ENCODE results near the gene ALG8. TPM values are rescaled to one million over a fixed set of nuclear protein-coding genes. Genes with fewer than 3 reads are reported as not detected.

ALG8 gene
- total and polyA plus RNA-seq, 2 donors from 2014 or later, result 34.1 to 49.7 TPM

DNA sequence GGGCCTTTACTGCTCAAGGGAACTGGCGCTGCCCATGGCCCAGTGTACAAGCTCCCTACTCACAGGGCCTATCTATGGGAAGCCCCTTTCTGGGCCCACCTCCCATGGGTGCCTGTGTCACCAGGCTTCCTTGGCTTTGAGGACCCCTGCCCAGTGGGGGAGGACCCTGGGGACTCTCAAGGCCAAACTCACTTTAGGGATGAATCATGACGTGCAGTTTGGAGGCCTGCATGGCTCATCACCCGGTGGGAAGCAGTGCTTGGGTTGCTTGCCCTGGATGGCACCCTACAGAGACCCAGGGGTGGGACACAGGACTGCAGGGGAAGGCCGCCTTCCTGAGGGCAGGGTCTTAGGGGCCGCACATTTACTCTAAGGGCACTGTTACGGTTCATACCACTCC lies 32.5 kb upstream of the ALG8 start:
- TF ChIP-seq, protein P1, sequence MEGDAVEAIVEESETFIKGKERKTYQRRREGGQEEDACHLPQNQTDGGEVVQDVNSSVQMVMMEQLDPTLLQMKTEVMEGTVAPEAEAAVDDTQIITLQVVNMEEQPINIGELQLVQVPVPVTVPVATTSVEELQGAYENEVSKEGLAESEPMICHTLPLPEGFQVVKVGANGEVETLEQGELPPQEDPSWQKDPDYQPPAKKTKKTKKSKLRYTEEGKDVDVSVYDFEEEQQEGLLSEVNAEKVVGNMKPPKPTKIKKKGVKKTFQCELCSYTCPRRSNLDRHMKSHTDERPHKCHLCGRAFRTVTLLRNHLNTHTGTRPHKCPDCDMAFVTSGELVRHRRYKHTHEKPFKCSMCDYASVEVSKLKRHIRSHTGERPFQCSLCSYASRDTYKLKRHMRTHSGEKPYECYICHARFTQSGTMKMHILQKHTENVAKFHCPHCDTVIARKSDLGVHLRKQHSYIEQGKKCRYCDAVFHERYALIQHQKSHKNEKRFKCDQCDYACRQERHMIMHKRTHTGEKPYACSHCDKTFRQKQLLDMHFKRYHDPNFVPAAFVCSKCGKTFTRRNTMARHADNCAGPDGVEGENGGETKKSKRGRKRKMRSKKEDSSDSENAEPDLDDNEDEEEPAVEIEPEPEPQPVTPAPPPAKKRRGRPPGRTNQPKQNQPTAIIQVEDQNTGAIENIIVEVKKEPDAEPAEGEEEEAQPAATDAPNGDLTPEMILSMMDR (IDR thresholded peaks at IDR 0.05; ENCODE audit: borderline replicate concordance, extremely low read depth, insufficient read depth), result no peak
- intact Hi-C loops (cut with DNase I), result no loop called here
- FAIRE-seq (no peak), DNase-seq (no peak)
- peaks cover 0 to 12% (median 0%) of the 10 kb centered on the region in 3 donors for H3K4me1 ChIP-seq (ENCODE audit: control insufficient read depth in 2 of 3, insufficient read depth in 2 of 3, low read depth in 1 of 3, low read length in 3 of 3)
- H3K36me3 ChIP-seq (ENCODE audit: control insufficient read depth in 2 of 3, insufficient read depth in 3 of 3, low read length in 3 of 3), result peaks cover 0 to 14% (median 5%) of the 10 kb centered on the region in 3 donors
- no peak overlapping the region for H3K27ac ChIP-seq (ENCODE audit: low read depth in 2 of 2, low read length in 2 of 2)
- H3K27me3 ChIP-seq (ENCODE audit: control insufficient read depth, insufficient read depth, low read length), result no peaks in the 10 kb centered on the region
- no peak overlapping the region for H3K4me3 ChIP-seq (ENCODE audit: low read length in 3 of 3)
- H3K9me3 ChIP-seq (ENCODE audit: control insufficient read depth in 2 of 3, insufficient read depth in 1 of 3, low read length in 3 of 3), result no peaks in the 10 kb centered on the region
- H3K9ac ChIP-seq (ENCODE audit: low read length in 3 of 3), result no peak overlapping the region

DNA sequence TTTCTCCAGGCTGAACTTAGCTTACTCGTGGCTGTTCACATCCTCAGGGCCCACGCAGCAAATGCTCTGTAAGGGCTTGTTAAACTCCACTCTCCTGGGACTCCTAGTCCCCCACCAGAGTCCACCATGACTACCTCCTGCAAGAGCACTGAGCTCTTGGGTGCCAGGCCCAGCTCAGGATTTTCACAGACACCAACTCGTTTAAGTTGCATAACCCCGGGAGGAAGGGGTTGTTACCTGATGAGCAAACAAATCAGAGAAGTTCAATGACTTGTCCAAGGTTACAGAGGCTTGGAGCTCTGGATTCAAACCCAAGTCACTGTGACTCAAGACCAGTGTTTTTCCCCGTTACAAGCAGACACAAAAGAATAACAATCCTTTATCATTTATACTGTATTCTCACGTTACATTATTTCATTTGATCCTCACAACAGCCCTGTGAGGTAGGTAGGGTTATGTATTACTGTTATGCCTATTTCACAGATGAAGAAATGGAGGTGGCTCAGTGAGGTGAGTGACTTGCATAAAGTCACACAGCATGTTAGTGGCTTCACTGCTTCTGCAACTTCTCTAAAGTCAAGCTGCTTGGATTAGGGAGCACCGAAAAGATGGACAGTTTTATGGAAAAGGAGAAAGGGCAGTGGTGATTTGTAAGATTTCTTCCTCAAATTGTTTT lies 31.6 kb upstream of the ALG8 start:
- FAIRE-seq, result no peak
- Histone ChIP-seq H3K9me3 (ENCODE audit: control insufficient read depth in 2 of 3, insufficient read depth in 1 of 3, low read length in 3 of 3) (no peaks in the 10 kb centered on the region), H3K27ac (ENCODE audit: low read depth in 2 of 2, low read length in 2 of 2) (peak overlapping the region in 1 of 2 donors; percentile 19), H3K36me3 (ENCODE audit: control insufficient read depth in 2 of 3, insufficient read depth in 3 of 3, low read length in 3 of 3) (peaks cover 0 to 14% (median 5%) of the 10 kb centered on the region in 3 donors), H3K4me1 (ENCODE audit: control insufficient read depth in 2 of 3, insufficient read depth in 2 of 3, low read depth in 1 of 3, low read length in 3 of 3) (peaks cover 0 to 12% (median 0%) of the 10 kb centered on the region in 3 donors), H3K27me3 (ENCODE audit: control insufficient read depth, insufficient read depth, low read length) (no peaks in the 10 kb centered on the region), H3K9ac (ENCODE audit: low read length in 3 of 3) (no peak overlapping the region), H3K4me3 (ENCODE audit: low read length in 3 of 3) (no peak overlapping the region)
- intact Hi-C loops (cut with DNase I), result no loop called here
- no peak for DNase-seq
- TF ChIP-seq, protein P1 (IDR thresholded peaks at IDR 0.05; ENCODE audit: borderline replicate concordance, extremely low read depth, insufficient read depth), result no peak

DNA sequence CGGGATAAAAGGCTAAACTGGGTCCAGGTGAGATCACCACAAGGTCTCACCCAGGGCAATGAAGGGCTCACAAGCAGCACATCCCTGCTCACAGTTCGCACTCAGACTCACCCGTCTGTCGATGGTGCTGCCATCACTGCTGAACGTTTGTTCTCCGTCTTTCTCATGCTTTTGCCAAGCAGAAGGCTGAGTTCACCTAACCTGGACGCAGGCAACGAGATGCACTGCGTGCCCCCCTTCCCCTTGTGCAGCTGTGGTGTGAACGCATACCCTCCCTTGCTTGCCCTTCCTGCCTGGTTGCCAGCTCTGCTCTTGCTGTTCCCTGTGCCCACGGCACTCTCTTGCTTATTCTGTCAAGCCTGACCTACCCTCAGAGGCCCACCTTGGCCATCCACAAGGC lies 31.0 kb upstream of the ALG8 start:
- DNase-seq, result no peak
- intact Hi-C loops (cut with DNase I), result no loop called here
- Histone ChIP-seq H3K9ac (ENCODE audit: low read length in 3 of 3) (no peak overlapping the region), H3K4me3 (ENCODE audit: low read length in 3 of 3) (no peak overlapping the region), H3K27me3 (ENCODE audit: control insufficient read depth, insufficient read depth, low read length) (no peaks in the 10 kb centered on the region), H3K4me1 (ENCODE audit: control insufficient read depth in 2 of 3, insufficient read depth in 2 of 3, low read depth in 1 of 3, low read length in 3 of 3) (peaks cover 0 to 12% (median 0%) of the 10 kb centered on the region in 3 donors), H3K9me3 (ENCODE audit: control insufficient read depth in 2 of 3, insufficient read depth in 1 of 3, low read length in 3 of 3) (no peaks in the 10 kb centered on the region), H3K27ac (ENCODE audit: low read depth in 2 of 2, low read length in 2 of 2) (peak overlapping the region; percentile 32 to 93), H3K36me3 (ENCODE audit: control insufficient read depth in 2 of 3, insufficient read depth in 3 of 3, low read length in 3 of 3) (peaks cover 0 to 14% (median 5%) of the 10 kb centered on the region in 3 donors)
- no peak for FAIRE-seq
- TF ChIP-seq, protein P1 (IDR thresholded peaks at IDR 0.05; ENCODE audit: borderline replicate concordance, extremely low read depth, insufficient read depth), result no peak
